A549 (cell line): ENCODE measurements around the gene QPRT.

Experiments
- PBX3 ChIP-seq: IDR thresholded peaks from 2 replicates; pipeline ENCODE4 v1.6.1; 2012
- TF ChIP-seq, protein P1 (sequence below): fragments of >200 bp; sonication (Bioruptor Twin); formaldehyde crosslinking; IDR thresholded peaks from 3 replicates; pipeline ENCODE4 v1.5.1; 2016

- no peak for TF ChIP-seq PBX3
- TF ChIP-seq, protein P1, sequence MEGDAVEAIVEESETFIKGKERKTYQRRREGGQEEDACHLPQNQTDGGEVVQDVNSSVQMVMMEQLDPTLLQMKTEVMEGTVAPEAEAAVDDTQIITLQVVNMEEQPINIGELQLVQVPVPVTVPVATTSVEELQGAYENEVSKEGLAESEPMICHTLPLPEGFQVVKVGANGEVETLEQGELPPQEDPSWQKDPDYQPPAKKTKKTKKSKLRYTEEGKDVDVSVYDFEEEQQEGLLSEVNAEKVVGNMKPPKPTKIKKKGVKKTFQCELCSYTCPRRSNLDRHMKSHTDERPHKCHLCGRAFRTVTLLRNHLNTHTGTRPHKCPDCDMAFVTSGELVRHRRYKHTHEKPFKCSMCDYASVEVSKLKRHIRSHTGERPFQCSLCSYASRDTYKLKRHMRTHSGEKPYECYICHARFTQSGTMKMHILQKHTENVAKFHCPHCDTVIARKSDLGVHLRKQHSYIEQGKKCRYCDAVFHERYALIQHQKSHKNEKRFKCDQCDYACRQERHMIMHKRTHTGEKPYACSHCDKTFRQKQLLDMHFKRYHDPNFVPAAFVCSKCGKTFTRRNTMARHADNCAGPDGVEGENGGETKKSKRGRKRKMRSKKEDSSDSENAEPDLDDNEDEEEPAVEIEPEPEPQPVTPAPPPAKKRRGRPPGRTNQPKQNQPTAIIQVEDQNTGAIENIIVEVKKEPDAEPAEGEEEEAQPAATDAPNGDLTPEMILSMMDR = no peak
Measured at GRCh38 chr16:29643596-29643995, 35.4 kb upstream of the QPRT start.
